ENCODE measurements around the gene RAB30.

RAB30 gene

GRCh38 chr11:83057721-83058120 lies 14.0 kb downstream of the RAB30 start:
- Histone ChIP-seq H3K27me3 (ENCODE audit: control insufficient read depth in 3 of 3, insufficient read depth in 3 of 3, low read depth in 1 of 3, low read length in 3 of 3) (no peaks in the 10 kb centered on the region), H2BK5ac (ENCODE audit: low read length) (no peak overlapping the region), H3K18ac (ENCODE audit: low read length) (no peak overlapping the region), H2BK120ac (ENCODE audit: low read depth, low read length) (no peak overlapping the region), H3K4me2 (ENCODE audit: insufficient read depth, low read length, poor library complexity, severe bottlenecking) (no peak overlapping the region), H3K9me3 (replicated peaks in 1 of 2; ENCODE audit: control insufficient read depth in 2 of 2, insufficient read depth in 1 of 2, low read depth in 1 of 2, low read length in 2 of 2) (no peaks in the 10 kb centered on the region), H3K27ac (replicated peaks; ENCODE audit: low read length) (no peak overlapping the region), H2BK12ac (ENCODE audit: low read length) (no peak overlapping the region), H3K4me3 (ENCODE audit: low read length in 2 of 2) (peak overlapping the region in 1 of 2 donors; percentile 69), H3K36me3 (replicated peaks in 1 of 2; ENCODE audit: control insufficient read depth in 2 of 2, insufficient read depth in 2 of 2, low read length in 2 of 2) (no peaks in the 10 kb centered on the region), H3K4me1 (ENCODE audit: control insufficient read depth in 2 of 2, insufficient read depth in 1 of 2, low read depth in 1 of 2, low read length in 2 of 2) (no peaks in the 10 kb centered on the region), H4K91ac (ENCODE audit: low read depth, low read length, poor library complexity) (no peak overlapping the region), H2AFZ (ENCODE audit: low read length) (no peak overlapping the region), H3K23ac (ENCODE audit: low read depth, low read length, poor library complexity) (no peak overlapping the region), H4K8ac (ENCODE audit: low read depth, low read length) (no peak overlapping the region), H3K4ac (ENCODE audit: low read length) (no peak overlapping the region), H3K9ac (ENCODE audit: low read depth, low read length, poor library complexity) (no peak overlapping the region), H3K14ac (ENCODE audit: low read length) (no peak overlapping the region), H3K79me1 (ENCODE audit: low read depth, low read length) (no peaks in the 10 kb centered on the region), H2BK15ac (ENCODE audit: low read length) (no peak overlapping the region), H2AK5ac (ENCODE audit: low read depth, low read length) (no peak overlapping the region)
- no peak for DNase-seq (ENCODE audit: low spot score)
- no CpG with 5 or more reads among the region's 3 CpGs for WGBS, 2 donors (ENCODE audit: extremely low coverage in 2 of 2, insufficient read length in 2 of 2, insufficient replicate concordance in 1 of 2)

GRCh38 chr11:83056611-83057010 lies 15.1 kb downstream of the RAB30 start:
- Histone ChIP-seq H3K79me1 (ENCODE audit: low read depth, low read length) (no peaks in the 10 kb centered on the region), H3K18ac (ENCODE audit: low read length) (no peak overlapping the region), H3K14ac (ENCODE audit: low read length) (no peak overlapping the region), H3K4ac (ENCODE audit: low read length) (no peak overlapping the region), H3K9me3 (replicated peaks in 1 of 2; ENCODE audit: control insufficient read depth in 2 of 2, insufficient read depth in 1 of 2, low read depth in 1 of 2, low read length in 2 of 2) (no peaks in the 10 kb centered on the region), H2BK120ac (ENCODE audit: low read depth, low read length) (no peak overlapping the region), H3K9ac (ENCODE audit: low read depth, low read length, poor library complexity) (no peak overlapping the region), H3K23ac (ENCODE audit: low read depth, low read length, poor library complexity) (no peak overlapping the region), H2AFZ (ENCODE audit: low read length) (no peak overlapping the region), H3K4me3 (ENCODE audit: low read length in 2 of 2) (no peak overlapping the region), H2AK5ac (ENCODE audit: low read depth, low read length) (no peak overlapping the region), H2BK12ac (ENCODE audit: low read length) (no peak overlapping the region), H4K91ac (ENCODE audit: low read depth, low read length, poor library complexity) (no peak overlapping the region), H3K36me3 (replicated peaks in 1 of 2; ENCODE audit: control insufficient read depth in 2 of 2, insufficient read depth in 2 of 2, low read length in 2 of 2) (no peaks in the 10 kb centered on the region), H3K27ac (replicated peaks; ENCODE audit: low read length) (no peak overlapping the region), H2BK15ac (ENCODE audit: low read length) (no peak overlapping the region), H3K4me1 (ENCODE audit: control insufficient read depth in 2 of 2, insufficient read depth in 1 of 2, low read depth in 1 of 2, low read length in 2 of 2) (no peaks in the 10 kb centered on the region), H3K27me3 (ENCODE audit: control insufficient read depth in 3 of 3, insufficient read depth in 3 of 3, low read depth in 1 of 3, low read length in 3 of 3) (no peaks in the 10 kb centered on the region), H4K8ac (ENCODE audit: low read depth, low read length) (no peak overlapping the region), H3K4me2 (ENCODE audit: insufficient read depth, low read length, poor library complexity, severe bottlenecking) (no peak overlapping the region), H2BK5ac (ENCODE audit: low read length) (no peak overlapping the region)
- DNase-seq (ENCODE audit: low spot score), result no peak
- no CpG with 5 or more reads among the region's 1 CpG for WGBS, 2 donors (ENCODE audit: extremely low coverage in 2 of 2, insufficient read length in 2 of 2, insufficient replicate concordance in 1 of 2)

GRCh38 chr11:83056204-83056603 lies 15.5 kb downstream of the RAB30 start:
- Histone ChIP-seq H4K8ac (ENCODE audit: low read depth, low read length) (no peak overlapping the region), H3K4me2 (ENCODE audit: insufficient read depth, low read length, poor library complexity, severe bottlenecking) (no peak overlapping the region), H2BK15ac (ENCODE audit: low read length) (no peak overlapping the region), H2BK120ac (ENCODE audit: low read depth, low read length) (no peak overlapping the region), H3K18ac (ENCODE audit: low read length) (no peak overlapping the region), H3K9ac (ENCODE audit: low read depth, low read length, poor library complexity) (no peak overlapping the region), H2BK5ac (ENCODE audit: low read length) (no peak overlapping the region), H3K4me1 (ENCODE audit: control insufficient read depth in 2 of 2, insufficient read depth in 1 of 2, low read depth in 1 of 2, low read length in 2 of 2) (no peaks in the 10 kb centered on the region), H3K23ac (ENCODE audit: low read depth, low read length, poor library complexity) (no peak overlapping the region), H3K4ac (ENCODE audit: low read length) (no peak overlapping the region), H2BK12ac (ENCODE audit: low read length) (no peak overlapping the region), H2AFZ (ENCODE audit: low read length) (no peak overlapping the region), H4K91ac (ENCODE audit: low read depth, low read length, poor library complexity) (no peak overlapping the region), H3K14ac (ENCODE audit: low read length) (no peak overlapping the region), H3K27ac (replicated peaks; ENCODE audit: low read length) (no peak overlapping the region), H3K79me1 (ENCODE audit: low read depth, low read length) (no peaks in the 10 kb centered on the region), H3K9me3 (replicated peaks in 1 of 2; ENCODE audit: control insufficient read depth in 2 of 2, insufficient read depth in 1 of 2, low read depth in 1 of 2, low read length in 2 of 2) (no peaks in the 10 kb centered on the region), H3K36me3 (replicated peaks in 1 of 2; ENCODE audit: control insufficient read depth in 2 of 2, insufficient read depth in 2 of 2, low read length in 2 of 2) (no peaks in the 10 kb centered on the region), H3K27me3 (ENCODE audit: control insufficient read depth in 3 of 3, insufficient read depth in 3 of 3, low read depth in 1 of 3, low read length in 3 of 3) (no peaks in the 10 kb centered on the region), H2AK5ac (ENCODE audit: low read depth, low read length) (no peak overlapping the region), H3K4me3 (ENCODE audit: low read length in 2 of 2) (no peak overlapping the region)
- no CpG with 5 or more reads among the region's 2 CpGs for WGBS, 2 donors (ENCODE audit: extremely low coverage in 2 of 2, insufficient read length in 2 of 2, insufficient replicate concordance in 1 of 2)
- no peak for DNase-seq (ENCODE audit: low spot score)

- no peak overlapping the region for H2BK15ac ChIP-seq (ENCODE audit: low read length)
- H3K27me3 ChIP-seq (ENCODE audit: control insufficient read depth in 3 of 3, insufficient read depth in 3 of 3, low read depth in 1 of 3, low read length in 3 of 3), result no peaks in the 10 kb centered on the region
- no peak overlapping the region for H3K9ac ChIP-seq (ENCODE audit: low read depth, low read length, poor library complexity)
- H3K9me3 ChIP-seq (replicated peaks in 1 of 2; ENCODE audit: control insufficient read depth in 2 of 2, insufficient read depth in 1 of 2, low read depth in 1 of 2, low read length in 2 of 2), result no peaks in the 10 kb centered on the region
- no peak overlapping the region for H2BK5ac ChIP-seq (ENCODE audit: low read length)
- no peak overlapping the region for H4K8ac ChIP-seq (ENCODE audit: low read depth, low read length)
- no peak overlapping the region for H3K4me3 ChIP-seq (ENCODE audit: low read length in 2 of 2)
- no peak overlapping the region for H3K27ac ChIP-seq (replicated peaks; ENCODE audit: low read length)
- no peak overlapping the region for H2AK5ac ChIP-seq (ENCODE audit: low read depth, low read length)
- H3K36me3 ChIP-seq (replicated peaks in 1 of 2; ENCODE audit: control insufficient read depth in 2 of 2, insufficient read depth in 2 of 2, low read length in 2 of 2), result no peaks in the 10 kb centered on the region
- H3K4ac ChIP-seq (ENCODE audit: low read length), result no peak overlapping the region
- no peak overlapping the region for H4K91ac ChIP-seq (ENCODE audit: low read depth, low read length, poor library complexity)
- DNase-seq (ENCODE audit: low spot score), result no peak
- H3K4me2 ChIP-seq (ENCODE audit: insufficient read depth, low read length, poor library complexity, severe bottlenecking), result no peak overlapping the region
- no peak overlapping the region for H2BK120ac ChIP-seq (ENCODE audit: low read depth, low read length)
- no peak overlapping the region for H2AFZ ChIP-seq (ENCODE audit: low read length)
- H3K4me1 ChIP-seq (ENCODE audit: control insufficient read depth in 2 of 2, insufficient read depth in 1 of 2, low read depth in 1 of 2, low read length in 2 of 2), result no peaks in the 10 kb centered on the region
- no peaks in the 10 kb centered on the region for H3K79me1 ChIP-seq (ENCODE audit: low read depth, low read length)
- H2BK12ac ChIP-seq (ENCODE audit: low read length), result no peak overlapping the region
- H3K18ac ChIP-seq (ENCODE audit: low read length), result no peak overlapping the region
- WGBS, 2 donors (ENCODE audit: extremely low coverage in 2 of 2, insufficient read length in 2 of 2, insufficient replicate concordance in 1 of 2), result no CpG with 5 or more reads among the region's 3 CpGs
- H3K14ac ChIP-seq (ENCODE audit: low read length), result no peak overlapping the region
- no peak overlapping the region for H3K23ac ChIP-seq (ENCODE audit: low read depth, low read length, poor library complexity)
Measured at GRCh38 chr11:83054904-83055380, 16.8 kb downstream of the RAB30 start.
